Left ventricle myocardium inferior (tissue), 1 donor: ENCODE measurements around the gene EPHB1. TPM values are rescaled to one million over a fixed set of nuclear protein-coding genes. Genes with fewer than 3 reads are reported as not detected.

ENCODE experiments used
- DNase-seq: peaks from one replicate; pipeline ENCODE4 v3.0.0-alpha.2; 2020
- H3K27ac ChIP-seq: fragments of 200-600 bp; replicated peaks from 2 replicates; pipeline ENCODE4 v1.8.0; 2021
- H3K27me3 ChIP-seq: fragments of 200-600 bp; 2 replicates; pipeline ENCODE4 v1.8.0; 2021; ENCODE audit warnings: low read depth
- H3K36me3 ChIP-seq: fragments of 200-600 bp; 2 replicates; pipeline ENCODE4 v1.8.0; 2021
- H3K4me1 ChIP-seq: fragments of 200-600 bp; 2 replicates; pipeline ENCODE4 v1.8.0; 2021
- H3K4me3 ChIP-seq: fragments of 200-600 bp; 2 replicates; pipeline ENCODE4 v1.8.0; 2021; ENCODE audit warnings: mild to moderate bottlenecking, moderate library complexity
- H3K9me3 ChIP-seq: fragments of 200-600 bp; replicated peaks from 2 replicates; pipeline ENCODE4 v1.8.0; 2021
- intact Hi-C: fragments of 100-400 bp; cut with micrococcal nuclease; formaldehyde crosslinking; loops from one replicate; pipeline ENCODE4 v1.11.0; 2022
- total RNA-seq: library from RNA; stranded (reverse); fragmentation: NEBNext Ultra II Directional; extraction: Animal tissue kit (Norgen Biotek cat#: 25700); gene quantifications from one replicate; pipeline ENCODE4 v1.2.1, GENCODE V29; 2021
- TF ChIP-seq, protein P1 (sequence below): fragments of 200-600 bp; IDR thresholded peaks from 2 replicates; pipeline ENCODE4 v1.8.0; 2021; ENCODE audit warnings: antibody characterized with exemption, mild to moderate bottlenecking, borderline replicate concordance
- donor health status: DM: no; HTN: yes; CAD: no; lungs with severe emphysema.

EPHB1 gene
- total RNA-seq, 1 donor from 2014 or later = 1.3 TPM

DNA sequence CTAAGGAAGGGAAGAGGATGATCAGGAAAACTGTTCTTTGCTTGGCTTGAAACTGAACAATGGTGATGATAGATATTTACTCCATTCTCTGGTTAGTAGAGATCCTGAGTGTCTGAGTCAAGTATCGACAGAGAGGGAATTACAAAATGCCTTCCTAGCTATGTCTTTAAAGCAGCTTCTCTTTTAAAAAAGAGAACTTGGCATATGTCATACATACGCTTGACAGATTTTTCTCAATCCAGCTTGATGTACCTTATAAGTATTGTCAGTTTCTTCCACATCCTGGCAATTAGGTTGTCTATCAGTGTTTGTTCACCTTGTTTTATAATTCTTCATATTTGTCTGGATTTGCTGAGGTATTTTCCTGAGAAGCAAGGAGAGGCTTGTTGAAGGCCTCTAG is 5.0 kb upstream of the EPHB1 start:
- H3K9me3 ChIP-seq = no peaks in the 10 kb centered on the region
- no peak for DNase-seq
- H3K27me3 ChIP-seq = peaks cover 18% of the 10 kb centered on the region
- no peak overlapping the region for H3K27ac ChIP-seq
- H3K36me3 ChIP-seq = no peaks in the 10 kb centered on the region
- H3K4me1 ChIP-seq = peaks cover under 1% of the 10 kb centered on the region
- intact Hi-C loops = loop anchor here (10.0 kb wide), 2 partner anchors 715 to 1105 kb away; no protein-coding TSS in a partner anchor
- no peak overlapping the region for H3K4me3 ChIP-seq
- TF ChIP-seq, protein P1, sequence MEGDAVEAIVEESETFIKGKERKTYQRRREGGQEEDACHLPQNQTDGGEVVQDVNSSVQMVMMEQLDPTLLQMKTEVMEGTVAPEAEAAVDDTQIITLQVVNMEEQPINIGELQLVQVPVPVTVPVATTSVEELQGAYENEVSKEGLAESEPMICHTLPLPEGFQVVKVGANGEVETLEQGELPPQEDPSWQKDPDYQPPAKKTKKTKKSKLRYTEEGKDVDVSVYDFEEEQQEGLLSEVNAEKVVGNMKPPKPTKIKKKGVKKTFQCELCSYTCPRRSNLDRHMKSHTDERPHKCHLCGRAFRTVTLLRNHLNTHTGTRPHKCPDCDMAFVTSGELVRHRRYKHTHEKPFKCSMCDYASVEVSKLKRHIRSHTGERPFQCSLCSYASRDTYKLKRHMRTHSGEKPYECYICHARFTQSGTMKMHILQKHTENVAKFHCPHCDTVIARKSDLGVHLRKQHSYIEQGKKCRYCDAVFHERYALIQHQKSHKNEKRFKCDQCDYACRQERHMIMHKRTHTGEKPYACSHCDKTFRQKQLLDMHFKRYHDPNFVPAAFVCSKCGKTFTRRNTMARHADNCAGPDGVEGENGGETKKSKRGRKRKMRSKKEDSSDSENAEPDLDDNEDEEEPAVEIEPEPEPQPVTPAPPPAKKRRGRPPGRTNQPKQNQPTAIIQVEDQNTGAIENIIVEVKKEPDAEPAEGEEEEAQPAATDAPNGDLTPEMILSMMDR = no peak

DNA sequence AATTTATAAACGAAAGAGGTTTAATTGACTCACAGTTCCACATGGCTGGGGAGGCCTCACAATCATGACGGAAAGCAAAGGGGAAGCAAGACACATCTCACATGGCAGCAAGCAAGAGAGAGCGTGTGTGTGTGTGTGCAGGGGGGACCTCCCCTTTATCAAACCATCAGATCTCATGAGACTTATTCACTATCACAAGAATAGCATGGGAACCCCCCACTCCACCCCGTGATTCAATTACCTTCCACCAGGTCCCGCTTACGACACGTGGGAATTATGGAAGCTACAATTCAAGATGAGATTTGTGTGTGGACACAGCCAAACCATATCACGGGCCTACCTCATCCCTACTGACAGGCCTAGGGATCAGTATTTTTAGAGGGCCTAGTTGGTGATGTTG is 3.1 kb upstream of the EPHB1 start:
- H3K27me3 ChIP-seq = peaks cover 31% of the 10 kb centered on the region
- DNase-seq = no peak
- H3K4me3 ChIP-seq = no peak overlapping the region
- no peaks in the 10 kb centered on the region for H3K9me3 ChIP-seq
- intact Hi-C loops = loop anchor here (10.0 kb wide), 2 partner anchors 713 to 1103 kb away; no protein-coding TSS in a partner anchor
- no peaks in the 10 kb centered on the region for H3K36me3 ChIP-seq
- H3K27ac ChIP-seq = no peak overlapping the region
- TF ChIP-seq, protein P1 = no peak
- peaks cover 19% of the 10 kb centered on the region for H3K4me1 ChIP-seq

DNA sequence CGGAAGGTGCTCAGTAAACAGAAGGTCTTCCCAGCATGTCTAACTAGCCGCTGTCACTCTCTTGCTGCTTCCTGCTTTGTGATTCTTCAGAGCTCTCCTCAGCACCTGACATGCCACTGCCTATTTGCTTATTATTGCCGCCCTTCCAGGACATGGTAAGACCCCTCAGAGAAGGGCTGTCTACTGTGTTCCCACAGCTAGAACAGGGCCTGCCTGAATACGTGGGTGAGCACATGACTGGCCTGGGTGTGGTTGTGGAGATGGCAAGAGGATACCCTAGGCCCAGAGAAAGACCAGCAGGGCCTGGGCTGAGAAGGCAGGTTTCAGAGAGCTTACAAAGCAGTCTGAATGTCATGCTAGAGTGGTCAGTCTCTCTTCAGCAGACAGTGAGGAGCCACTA is 2.4 kb upstream of the EPHB1 start:
- H3K9me3 ChIP-seq = no peaks in the 10 kb centered on the region
- no peak overlapping the region for H3K4me3 ChIP-seq
- TF ChIP-seq, protein P1 = no peak
- peaks cover 31% of the 10 kb centered on the region for H3K27me3 ChIP-seq
- intact Hi-C loops = loop anchor here (10.0 kb wide), 2 partner anchors 712 to 1102 kb away; no protein-coding TSS in a partner anchor
- DNase-seq = no peak
- H3K36me3 ChIP-seq = no peaks in the 10 kb centered on the region
- H3K4me1 ChIP-seq = peaks cover 25% of the 10 kb centered on the region
- H3K27ac ChIP-seq = no peak overlapping the region

DNA sequence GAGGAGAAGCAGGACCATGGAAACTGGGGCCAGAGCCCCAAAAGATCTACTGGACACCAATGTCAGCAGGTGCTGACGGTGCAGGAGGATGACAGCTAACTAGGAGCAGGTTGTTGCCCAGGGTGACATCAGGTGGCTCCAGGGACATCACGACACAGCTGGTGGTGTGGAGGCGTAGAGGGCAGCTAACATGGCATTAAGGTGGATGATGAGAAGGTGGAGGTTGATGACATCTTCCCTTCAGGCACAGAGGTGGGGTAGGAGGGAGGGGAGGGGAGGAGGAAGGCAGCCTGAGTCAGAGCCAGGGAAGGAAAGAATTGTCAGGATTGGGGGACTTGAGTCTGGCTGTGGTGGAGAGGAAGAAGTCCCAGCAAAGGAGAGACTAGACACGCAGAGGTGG is 1.5 kb upstream of the EPHB1 start:
- TF ChIP-seq, protein P1 = no peak
- H3K27me3 ChIP-seq = peaks cover 36% of the 10 kb centered on the region
- DNase-seq = no peak
- H3K27ac ChIP-seq = no peak overlapping the region
- no peaks in the 10 kb centered on the region for H3K36me3 ChIP-seq
- no peak overlapping the region for H3K4me3 ChIP-seq
- peaks cover 25% of the 10 kb centered on the region for H3K4me1 ChIP-seq
- no peaks in the 10 kb centered on the region for H3K9me3 ChIP-seq
- intact Hi-C loops = loop anchor here (10.0 kb wide), 2 partner anchors 711 to 1101 kb away; no protein-coding TSS in a partner anchor

DNA sequence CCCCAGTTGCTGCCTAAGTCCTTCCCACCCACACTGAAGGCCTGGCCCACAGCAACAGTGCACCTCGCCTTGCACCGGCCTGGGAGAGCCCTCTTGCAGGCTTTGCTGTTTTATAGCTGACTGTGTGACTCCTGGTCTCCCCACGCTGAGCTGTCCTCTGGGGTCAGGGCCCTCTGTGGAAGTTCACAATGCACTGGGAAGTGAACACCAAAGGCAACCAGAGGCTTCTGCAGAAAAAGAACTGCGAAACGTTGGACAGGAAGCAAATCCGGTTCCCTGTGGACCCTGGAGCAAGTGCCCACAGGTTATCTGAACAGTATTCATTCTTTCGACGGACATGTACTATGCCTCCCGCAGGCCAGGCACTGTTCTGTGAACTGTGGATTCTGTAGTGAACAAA is 737 bp upstream of the EPHB1 start:
- Histone ChIP-seq H3K4me1 (peaks cover 25% of the 10 kb centered on the region), H3K9me3 (no peaks in the 10 kb centered on the region), H3K36me3 (no peaks in the 10 kb centered on the region), H3K4me3 (no peak overlapping the region), H3K27ac (no peak overlapping the region), H3K27me3 (peaks cover 44% of the 10 kb centered on the region)
- no peak for DNase-seq
- intact Hi-C loops = loop anchor here (10.0 kb wide), 2 partner anchors 710 to 1100 kb away; no protein-coding TSS in a partner anchor
- TF ChIP-seq, protein P1 = no peak
